GM19099 (cell line): ENCODE measurements around the gene CYBB.
A peak's percentile ranks its signal among the peaks of the same experiment; 100 is the strongest.

Experiments used
- POLR2A ChIP-seq: IDR thresholded peaks from 3 replicates; pipeline ENCODE4 v1.6.1; 2011; ENCODE audit warnings: low read depth; ENCODE audit not compliant: insufficient read length; ENCODE audit errors: extremely low read depth

The CYBB gene

GRCh38 chrX:37846558-37846933, 66.7 kb downstream of the CYBB start:
- TF ChIP-seq POLR2A = no peak

DNA sequence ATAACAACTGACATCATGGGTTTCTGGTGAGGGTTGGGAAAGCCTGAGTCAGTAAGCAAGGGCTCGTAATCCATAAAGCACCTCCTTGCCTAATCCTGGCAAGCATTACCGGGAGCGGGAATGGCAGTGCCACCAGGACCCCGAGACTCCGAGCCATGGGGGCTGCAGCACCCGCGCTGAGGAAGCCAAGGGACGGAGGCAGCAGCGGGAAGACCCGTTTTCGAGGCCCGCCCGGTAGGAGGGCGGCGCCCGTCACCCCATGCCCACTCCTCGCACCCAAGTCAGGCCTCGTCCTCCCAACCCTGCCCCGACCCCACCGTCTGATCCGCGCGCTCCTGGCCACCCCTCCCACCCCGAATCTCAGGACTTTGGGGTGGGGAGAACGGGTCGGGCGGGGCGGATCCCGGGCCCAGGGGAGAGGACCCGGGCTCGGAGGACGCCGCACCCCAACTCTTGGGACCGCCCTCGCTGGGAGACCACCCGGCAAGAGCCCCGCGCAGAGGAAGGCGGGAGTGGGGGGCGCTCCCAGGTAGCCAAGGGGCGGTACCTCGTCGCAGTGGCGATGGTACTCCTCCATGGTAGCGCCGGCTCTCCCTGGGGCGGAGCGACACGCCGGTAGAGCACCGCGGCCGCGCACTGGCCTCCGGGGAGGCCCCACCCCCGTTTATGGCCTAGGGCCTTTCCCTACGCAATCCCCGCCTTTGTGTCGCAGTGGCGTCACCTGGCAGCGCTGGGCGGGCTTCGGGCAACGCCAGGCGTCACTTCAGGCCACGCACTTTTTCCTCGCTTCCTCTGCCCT, 67.3 kb downstream of the CYBB start, which contains the start of gene DYNLT3:
DYNLT3 (minus strand) TSS at position 638 of the 799 bp plus-strand sequence; CDS start at position 577, 61 bp downstream.
- peak; percentile 59 for TF ChIP-seq POLR2A

DNA sequence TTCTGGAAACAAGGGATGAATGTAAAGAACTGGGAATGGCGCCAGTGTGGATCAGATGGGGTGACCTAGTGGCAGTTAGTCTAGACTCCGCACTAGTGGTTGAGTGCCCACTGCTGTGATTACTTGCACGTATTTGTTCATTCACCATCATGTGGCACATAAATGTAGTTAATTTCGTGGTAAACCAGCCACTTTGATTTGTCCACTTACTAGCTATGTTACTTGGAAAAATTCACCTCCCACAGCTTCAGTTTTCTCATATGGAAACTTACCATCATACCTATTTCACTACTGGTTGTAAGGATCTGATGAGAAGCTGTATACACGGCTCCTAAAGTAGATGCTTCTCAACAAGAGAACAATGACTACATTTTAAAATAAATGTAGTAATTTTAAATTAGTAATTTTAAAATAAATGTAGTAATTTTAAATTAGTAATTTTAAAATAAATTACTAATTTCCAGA, 67.9 kb downstream of the CYBB start:
- TF ChIP-seq POLR2A = no peak

- TF ChIP-seq POLR2A = no peak
These were observed 74.3 kb downstream of the CYBB start for GRCh38 chrX:37854148-37854547.

DNA sequence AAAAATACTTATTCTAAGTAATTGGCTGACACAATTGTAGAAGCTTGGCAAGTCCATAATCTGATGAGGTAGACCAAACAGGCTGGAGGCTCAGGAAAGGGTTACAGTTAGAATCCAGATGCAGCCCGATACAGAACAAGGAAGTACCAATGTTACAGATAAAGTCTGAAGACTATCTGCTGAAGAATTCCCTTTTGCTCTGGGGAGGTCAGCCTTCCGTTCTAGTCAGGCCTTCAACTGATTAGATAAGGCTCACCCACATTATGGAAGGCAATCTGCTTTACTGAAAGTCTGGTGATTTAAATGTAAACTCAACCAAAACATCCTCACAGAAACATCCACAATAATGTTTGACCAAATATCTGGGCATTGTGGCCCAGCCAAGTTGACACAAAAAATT, 74.9 kb downstream of the CYBB start:
- TF ChIP-seq POLR2A = no peak

DNA sequence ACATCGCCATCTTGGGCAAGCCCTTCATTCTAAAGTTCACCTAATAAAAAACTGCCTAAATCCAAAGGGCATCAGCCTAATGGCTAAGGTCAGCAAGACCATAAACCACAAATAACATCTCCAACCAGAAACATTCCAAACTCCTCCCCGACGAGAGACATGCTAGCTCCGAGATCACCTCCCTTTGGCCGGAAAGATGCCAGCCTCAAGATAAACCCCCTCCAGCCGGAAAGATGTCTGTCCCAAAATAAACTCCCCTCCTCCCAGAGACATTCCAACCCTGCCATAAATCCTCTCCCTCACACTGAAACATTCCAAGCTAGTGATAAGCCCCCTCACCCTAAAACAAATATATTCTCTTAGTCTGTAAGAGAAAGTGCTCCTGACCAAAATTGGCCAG, 80.9 kb downstream of the CYBB start:
- TF ChIP-seq POLR2A = no peak

GRCh38 chrX:37862851-37863250, 83.0 kb downstream of the CYBB start:
- TF ChIP-seq POLR2A = no peak
